Chondrocyte (in vitro differentiated cells): ENCODE results near the gene ARRDC2. TPM values are rescaled to one million over a fixed set of nuclear protein-coding genes. Genes with fewer than 3 reads are reported as not detected.
A peak's percentile ranks its signal among the peaks of the same experiment; 100 is the strongest.

Experiments
- DNase-seq: peaks from one replicate; pipeline ENCODE4 v3.0.0; 2021; ENCODE audit warnings: mixed read lengths, low spot score
- H3K27ac Mint-ChIP-seq: one replicate; pipeline ENCODE4 v1.8.0; 2021; ENCODE audit warnings: mild to moderate bottlenecking, moderate library complexity, mixed read lengths; ENCODE audit not compliant: unreplicated experiment
- H3K27me3 Mint-ChIP-seq: 2 replicates; pipeline ENCODE4 v1.8.0; 2021; ENCODE audit warnings: low read depth, mixed read lengths
- H3K36me3 Mint-ChIP-seq: 2 replicates; pipeline ENCODE4 v1.8.0; 2021; ENCODE audit warnings: low read depth, mixed read lengths
- H3K4me1 Mint-ChIP-seq: 2 replicates; pipeline ENCODE4 v1.8.0; 2021; ENCODE audit warnings: low read depth, mild to moderate bottlenecking, mixed read lengths
- H3K4me3 Mint-ChIP-seq: one replicate; pipeline ENCODE4 v1.8.0; 2021; ENCODE audit warnings: mild to moderate bottlenecking, moderate library complexity, mixed read lengths; ENCODE audit not compliant: unreplicated experiment
- H3K9me3 Mint-ChIP-seq: 2 replicates; pipeline ENCODE4 v1.8.0; 2021; ENCODE audit warnings: low read depth, mixed read lengths
- total RNA-seq: library from RNA; stranded (reverse); gene quantifications from 3 replicates; pipeline ENCODE4 v1.2.1, GENCODE V29; 2021
- TF ChIP-seq, protein P1 (sequence below): fragments of 200-600 bp; sonication (generic); IDR thresholded peaks from 2 replicates; pipeline ENCODE4 v1.5.0; 2021; ENCODE audit warnings: antibody characterized with exemption, mild to moderate bottlenecking, moderate library complexity

Gene ARRDC2
- total RNA-seq, 1 donor from 2014 or later: 19.8 TPM

DNA sequence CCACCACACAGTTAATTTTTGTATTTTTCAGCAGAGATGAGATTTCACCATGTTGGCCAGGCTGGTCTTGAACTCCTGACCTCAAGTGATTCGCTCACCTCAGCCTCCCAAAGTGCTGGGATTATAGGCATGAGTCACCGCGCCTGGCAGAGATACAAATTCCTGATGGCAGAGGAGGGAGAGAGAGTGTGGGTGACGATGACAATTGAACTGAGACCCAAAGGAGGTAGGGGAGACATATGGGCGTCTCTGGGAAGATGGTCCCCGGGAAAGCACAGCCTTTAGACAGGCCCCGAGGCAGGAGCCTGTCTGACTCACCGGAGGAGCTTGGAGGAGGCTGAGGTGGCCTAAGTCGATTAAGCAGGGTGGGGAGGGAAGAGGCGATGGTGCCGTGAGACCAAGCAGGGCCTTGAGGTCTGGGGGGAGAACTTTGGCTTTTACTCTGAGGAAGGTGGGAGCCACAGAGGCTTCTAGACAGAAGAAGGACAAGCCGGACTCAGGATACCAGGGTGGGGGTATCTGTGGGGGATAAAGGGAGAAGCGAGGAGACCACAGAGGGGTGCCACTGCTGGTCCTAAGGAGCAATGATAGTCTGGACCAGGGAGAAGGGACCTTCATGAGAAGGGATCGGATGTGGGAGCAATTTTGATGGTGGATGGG lies 38.2 kb downstream of the ARRDC2 start:
- Mint-ChIP-seq H3K36me3 (no peaks in the 10 kb centered on the region), H3K9me3 (peaks cover 5% of the 10 kb centered on the region), H3K27me3 (no peaks in the 10 kb centered on the region), H3K4me1 (peaks cover 34% of the 10 kb centered on the region), H3K4me3 (no peak overlapping the region), H3K27ac (peak overlapping the region; percentile 68)
- TF ChIP-seq, protein P1, sequence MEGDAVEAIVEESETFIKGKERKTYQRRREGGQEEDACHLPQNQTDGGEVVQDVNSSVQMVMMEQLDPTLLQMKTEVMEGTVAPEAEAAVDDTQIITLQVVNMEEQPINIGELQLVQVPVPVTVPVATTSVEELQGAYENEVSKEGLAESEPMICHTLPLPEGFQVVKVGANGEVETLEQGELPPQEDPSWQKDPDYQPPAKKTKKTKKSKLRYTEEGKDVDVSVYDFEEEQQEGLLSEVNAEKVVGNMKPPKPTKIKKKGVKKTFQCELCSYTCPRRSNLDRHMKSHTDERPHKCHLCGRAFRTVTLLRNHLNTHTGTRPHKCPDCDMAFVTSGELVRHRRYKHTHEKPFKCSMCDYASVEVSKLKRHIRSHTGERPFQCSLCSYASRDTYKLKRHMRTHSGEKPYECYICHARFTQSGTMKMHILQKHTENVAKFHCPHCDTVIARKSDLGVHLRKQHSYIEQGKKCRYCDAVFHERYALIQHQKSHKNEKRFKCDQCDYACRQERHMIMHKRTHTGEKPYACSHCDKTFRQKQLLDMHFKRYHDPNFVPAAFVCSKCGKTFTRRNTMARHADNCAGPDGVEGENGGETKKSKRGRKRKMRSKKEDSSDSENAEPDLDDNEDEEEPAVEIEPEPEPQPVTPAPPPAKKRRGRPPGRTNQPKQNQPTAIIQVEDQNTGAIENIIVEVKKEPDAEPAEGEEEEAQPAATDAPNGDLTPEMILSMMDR: no peak
- DNase-seq: no peak

DNA sequence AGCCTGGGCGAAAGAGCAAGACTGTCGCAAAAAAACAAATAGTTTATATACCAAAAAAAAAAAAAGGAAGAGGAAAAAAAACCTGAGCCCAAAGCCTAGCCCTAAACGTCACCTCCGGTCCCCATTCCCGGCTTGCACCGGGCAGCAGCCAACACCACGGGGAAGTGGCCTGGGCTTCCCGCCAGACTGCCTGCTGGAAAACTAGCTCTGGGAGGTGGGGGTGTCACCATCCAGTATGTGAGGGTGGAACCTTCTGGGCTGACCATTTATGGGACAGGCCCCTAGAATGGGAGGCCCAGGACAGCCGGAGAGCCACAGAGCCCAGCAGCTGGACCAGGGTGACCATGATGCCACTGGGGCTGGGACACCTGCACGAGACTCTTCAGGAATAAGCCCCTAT lies 41.4 kb downstream of the ARRDC2 start:
- no peak for DNase-seq
- Mint-ChIP-seq H3K36me3 (no peaks in the 10 kb centered on the region), H3K27me3 (no peaks in the 10 kb centered on the region), H3K4me3 (no peak overlapping the region), H3K9me3 (no peaks in the 10 kb centered on the region), H3K27ac (no peak overlapping the region), H3K4me1 (peaks cover 51% of the 10 kb centered on the region)
- TF ChIP-seq, protein P1: no peak

DNA sequence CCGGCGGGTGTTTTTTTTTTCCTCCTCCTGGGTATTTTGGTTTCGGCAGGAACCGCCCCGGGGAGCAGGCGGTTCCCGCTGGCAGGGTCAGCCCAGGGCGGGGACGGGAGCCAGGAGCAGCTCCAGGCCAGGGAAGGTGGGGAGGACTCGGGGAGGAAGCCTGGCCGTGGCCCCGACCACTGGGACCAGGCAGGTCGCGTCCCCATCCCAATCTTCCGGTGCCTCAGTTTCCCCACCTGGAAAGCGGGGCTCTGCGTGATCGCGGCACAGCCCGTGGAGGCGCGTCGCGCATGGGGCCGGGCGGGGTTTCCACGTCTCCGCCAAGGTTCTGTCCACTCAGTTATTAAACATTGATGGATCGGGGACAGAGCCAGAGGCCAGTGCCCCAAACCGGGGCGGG lies 43.9 kb downstream of the ARRDC2 start:
- no peak overlapping the region for H3K27ac Mint-ChIP-seq
- no peaks in the 10 kb centered on the region for H3K9me3 Mint-ChIP-seq

DNA sequence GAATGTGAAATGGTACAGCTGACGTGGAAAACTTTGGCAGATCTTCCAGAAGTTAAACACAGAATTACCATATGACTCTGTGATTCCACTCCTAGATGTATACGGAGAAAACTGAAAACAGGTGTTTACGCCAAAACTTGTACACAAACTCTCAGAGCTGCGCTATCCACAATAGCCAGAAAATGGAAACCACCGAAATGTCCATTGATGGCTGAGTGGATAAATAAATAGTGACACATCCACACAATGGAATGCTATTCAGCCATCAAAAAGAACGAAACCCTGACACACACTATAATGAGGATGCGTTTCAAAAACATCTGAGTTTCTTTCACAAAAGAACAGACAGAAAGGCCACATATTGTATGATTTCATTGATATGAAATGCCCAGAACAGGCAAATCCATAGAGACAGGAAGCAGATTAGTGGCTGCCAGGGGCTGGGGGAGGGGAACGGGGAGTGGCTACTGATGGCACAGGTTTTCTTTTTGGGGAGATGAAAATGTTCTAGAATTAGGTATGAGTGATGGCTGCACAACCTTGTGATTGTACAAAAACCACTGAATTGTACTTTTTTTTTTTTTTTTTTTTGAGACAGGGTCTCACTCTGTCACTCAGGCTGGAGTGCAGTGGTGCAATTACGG lies 45.7 kb downstream of the ARRDC2 start:
- TF ChIP-seq, protein P1: no peak
- peak overlapping the region; percentile 24 for H3K27ac Mint-ChIP-seq
- H3K4me3 Mint-ChIP-seq: no peak overlapping the region
- no peaks in the 10 kb centered on the region for H3K27me3 Mint-ChIP-seq
- no peak for DNase-seq
- no peaks in the 10 kb centered on the region for H3K9me3 Mint-ChIP-seq
- H3K36me3 Mint-ChIP-seq: no peaks in the 10 kb centered on the region
- H3K4me1 Mint-ChIP-seq: peaks cover 37% of the 10 kb centered on the region

More for the DNA sequence above, 43.9 kb downstream of the ARRDC2 start:
- H3K4me1 Mint-ChIP-seq: peaks cover 29% of the 10 kb centered on the region
- DNase-seq: no peak
- H3K27me3 Mint-ChIP-seq: no peaks in the 10 kb centered on the region
- no peak overlapping the region for H3K4me3 Mint-ChIP-seq
- H3K36me3 Mint-ChIP-seq: no peaks in the 10 kb centered on the region
- TF ChIP-seq, protein P1: no peak

DNA sequence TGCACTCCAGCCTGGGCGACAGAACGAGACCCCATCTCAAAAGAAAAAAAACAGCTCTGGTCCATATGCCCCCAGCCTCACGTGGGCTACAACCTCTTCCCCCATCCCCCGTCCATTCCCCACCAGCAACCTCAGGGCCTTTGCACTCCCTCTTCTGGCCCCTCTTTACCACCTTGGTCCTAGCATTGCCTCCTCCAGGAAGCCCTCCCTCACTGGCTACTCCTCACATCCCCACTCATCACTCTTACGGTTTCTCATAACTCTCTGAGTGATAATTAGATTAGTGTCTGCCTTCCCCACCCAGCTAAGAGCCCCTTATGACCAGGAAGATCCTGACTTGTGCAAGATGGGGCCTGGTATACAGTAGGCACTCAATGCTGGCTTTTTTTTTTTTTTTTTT lies 48.0 kb downstream of the ARRDC2 start:
- Mint-ChIP-seq H3K4me1 (peaks cover 30% of the 10 kb centered on the region), H3K4me3 (no peak overlapping the region), H3K36me3 (no peaks in the 10 kb centered on the region), H3K27ac (no peak overlapping the region), H3K9me3 (no peaks in the 10 kb centered on the region), H3K27me3 (no peaks in the 10 kb centered on the region)
- DNase-seq: no peak
- TF ChIP-seq, protein P1: no peak
